Ectodermal cell (in vitro differentiated cells): ENCODE measurements around the gene TBC1D22A.

Experiments
- H3K27ac ChIP-seq: 2 replicates; pipeline ENCODE4 v1.7.0; 2013; ENCODE audit warnings: mild to moderate bottlenecking, low read depth, low read length; ENCODE audit not compliant: insufficient read depth, poor library complexity, severe bottlenecking
- H3K27me3 ChIP-seq: 2 replicates; pipeline ENCODE4 v1.7.0; 2013; ENCODE audit warnings: mild to moderate bottlenecking, low read length; ENCODE audit not compliant: insufficient read depth, control insufficient read depth, poor library complexity, severe bottlenecking
- H3K36me3 ChIP-seq: one replicate; pipeline ENCODE4 v1.7.0; 2013; ENCODE audit warnings: low read length; ENCODE audit not compliant: control insufficient read depth, insufficient read depth
- H3K4me1 ChIP-seq: one replicate; pipeline ENCODE4 v1.7.0; 2013; ENCODE audit warnings: low read length; ENCODE audit not compliant: control insufficient read depth, insufficient read depth
- H3K4me3 ChIP-seq: 2 replicates; pipeline ENCODE4 v1.7.0; 2013; ENCODE audit warnings: low read depth, low read length, control low read depth; ENCODE audit not compliant: insufficient read depth
- H3K9me3 ChIP-seq: 2 replicates; pipeline ENCODE4 v1.7.0; 2013; ENCODE audit warnings: mild to moderate bottlenecking, low read length, moderate library complexity; ENCODE audit not compliant: control insufficient read depth
- whole genome bisulfite sequencing, 2 experiments: methylation state at CpG; one replicate each; pipeline ENCODE4 v1.1.7; 2013; ENCODE audit warnings: missing lambda C conversion rate in 2 of 2; 5-methylcytosine and 5-hydroxymethylcytosine counted together

TBC1D22A gene

GRCh38 chr22:47035425-47035881, 273.0 kb downstream of the TBC1D22A start:
- WGBS, 2 experiments: 92% methylated on average over 11 of the region's 11 CpGs
- Histone ChIP-seq H3K27me3 (no peaks in the 10 kb centered on the region), H3K9me3 (no peaks in the 10 kb centered on the region), H3K36me3 (no peaks in the 10 kb centered on the region), H3K4me3 (no peak overlapping the region), H3K27ac (no peak overlapping the region), H3K4me1 (peaks cover 16% of the 10 kb centered on the region)

DNA sequence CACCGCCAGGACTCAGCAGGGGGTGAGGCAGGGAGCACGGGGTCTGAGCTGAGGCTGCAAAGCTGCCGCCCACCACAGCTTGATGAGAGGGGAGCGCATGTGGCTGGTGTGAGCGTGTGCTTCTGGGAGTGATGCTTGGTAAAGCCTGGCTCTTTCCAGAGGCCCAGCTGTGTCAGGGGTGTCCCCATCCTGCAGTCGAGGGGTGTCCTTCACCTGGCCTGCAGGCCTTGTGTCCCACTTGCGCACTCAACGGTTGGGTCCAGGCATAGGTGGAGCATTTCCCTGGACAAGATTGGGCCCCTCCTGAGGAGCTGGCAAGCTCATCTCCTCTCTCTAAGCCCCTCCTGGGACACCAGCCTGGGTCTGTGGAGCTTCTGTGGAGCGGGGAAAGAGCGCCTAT, 273.9 kb downstream of the TBC1D22A start:
- Histone ChIP-seq H3K27ac (no peak overlapping the region), H3K4me3 (no peak overlapping the region), H3K36me3 (no peaks in the 10 kb centered on the region), H3K4me1 (peaks cover 16% of the 10 kb centered on the region), H3K9me3 (no peaks in the 10 kb centered on the region), H3K27me3 (no peaks in the 10 kb centered on the region)
- WGBS, 2 experiments: 84 to 90% methylated on average over 10 of the region's 10 CpGs

DNA sequence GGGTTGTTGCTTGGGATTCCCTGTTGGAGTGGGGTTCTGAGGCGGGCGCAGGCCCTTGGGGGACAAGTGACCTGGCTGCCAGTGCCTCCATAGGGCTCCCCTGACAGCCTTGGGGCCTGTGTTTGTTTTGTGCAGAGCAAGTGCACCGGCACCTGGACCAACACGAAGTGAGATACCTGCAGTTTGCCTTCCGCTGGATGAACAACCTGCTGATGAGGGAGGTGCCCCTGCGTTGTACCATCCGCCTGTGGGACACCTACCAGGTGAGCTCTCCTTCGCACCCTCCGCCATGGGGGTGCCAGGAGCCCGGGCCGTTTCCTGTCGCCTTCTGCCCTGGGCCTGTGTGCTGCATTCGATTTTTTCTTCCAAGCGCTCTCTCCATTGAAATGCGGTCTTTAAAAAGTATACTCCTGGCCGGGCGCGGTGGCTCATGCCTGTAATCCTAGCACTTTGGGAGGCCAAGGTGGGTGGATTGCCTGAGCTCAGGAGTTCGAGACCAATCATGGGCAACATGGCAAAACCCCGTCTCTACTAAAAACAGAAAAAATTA, 274.6 kb downstream of the TBC1D22A start:
- H3K4me3 ChIP-seq: no peak overlapping the region
- H3K4me1 ChIP-seq: peaks cover 16% of the 10 kb centered on the region
- no peaks in the 10 kb centered on the region for H3K9me3 ChIP-seq
- no peaks in the 10 kb centered on the region for H3K27me3 ChIP-seq
- no peak overlapping the region for H3K27ac ChIP-seq
- WGBS, 2 experiments: 93 to 95% methylated on average over 20 of the region's 20 CpGs
- H3K36me3 ChIP-seq: no peaks in the 10 kb centered on the region

GRCh38 chr22:47038206-47038835, 275.9 kb downstream of the TBC1D22A start:
- 89 to 90% methylated on average over 18 of the region's 18 CpGs for WGBS, 2 experiments
- Histone ChIP-seq H3K27me3 (no peaks in the 10 kb centered on the region), H3K4me1 (peaks cover 16% of the 10 kb centered on the region), H3K9me3 (no peaks in the 10 kb centered on the region), H3K4me3 (no peak overlapping the region), H3K27ac (no peak overlapping the region), H3K36me3 (no peaks in the 10 kb centered on the region)

DNA sequence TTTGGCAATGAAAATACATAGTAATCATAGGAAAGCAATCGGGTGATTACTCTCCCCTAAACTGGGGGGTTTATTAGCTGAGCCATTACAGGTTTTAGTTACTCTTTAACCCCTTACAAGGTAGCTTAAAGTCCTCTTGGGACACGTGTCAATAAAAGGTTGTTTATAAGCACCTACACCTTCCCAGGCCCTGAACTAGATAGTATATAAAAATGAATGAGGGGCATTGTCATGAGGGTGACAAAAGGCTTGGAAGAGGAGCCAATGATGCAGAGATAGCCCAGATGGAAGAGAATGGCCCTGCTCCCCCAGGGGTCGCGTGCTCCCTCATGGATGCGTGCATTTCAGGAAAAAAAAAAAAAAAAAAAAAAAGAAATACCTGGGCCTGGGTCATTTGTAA, 276.9 kb downstream of the TBC1D22A start:
- Histone ChIP-seq H3K4me1 (peaks cover 16% of the 10 kb centered on the region), H3K27ac (no peak overlapping the region), H3K36me3 (no peaks in the 10 kb centered on the region), H3K27me3 (no peaks in the 10 kb centered on the region), H3K4me3 (no peak overlapping the region), H3K9me3 (no peaks in the 10 kb centered on the region)
- WGBS, 2 experiments: 95 to 97% methylated on average over 4 to 5 of the region's 5 CpGs

DNA sequence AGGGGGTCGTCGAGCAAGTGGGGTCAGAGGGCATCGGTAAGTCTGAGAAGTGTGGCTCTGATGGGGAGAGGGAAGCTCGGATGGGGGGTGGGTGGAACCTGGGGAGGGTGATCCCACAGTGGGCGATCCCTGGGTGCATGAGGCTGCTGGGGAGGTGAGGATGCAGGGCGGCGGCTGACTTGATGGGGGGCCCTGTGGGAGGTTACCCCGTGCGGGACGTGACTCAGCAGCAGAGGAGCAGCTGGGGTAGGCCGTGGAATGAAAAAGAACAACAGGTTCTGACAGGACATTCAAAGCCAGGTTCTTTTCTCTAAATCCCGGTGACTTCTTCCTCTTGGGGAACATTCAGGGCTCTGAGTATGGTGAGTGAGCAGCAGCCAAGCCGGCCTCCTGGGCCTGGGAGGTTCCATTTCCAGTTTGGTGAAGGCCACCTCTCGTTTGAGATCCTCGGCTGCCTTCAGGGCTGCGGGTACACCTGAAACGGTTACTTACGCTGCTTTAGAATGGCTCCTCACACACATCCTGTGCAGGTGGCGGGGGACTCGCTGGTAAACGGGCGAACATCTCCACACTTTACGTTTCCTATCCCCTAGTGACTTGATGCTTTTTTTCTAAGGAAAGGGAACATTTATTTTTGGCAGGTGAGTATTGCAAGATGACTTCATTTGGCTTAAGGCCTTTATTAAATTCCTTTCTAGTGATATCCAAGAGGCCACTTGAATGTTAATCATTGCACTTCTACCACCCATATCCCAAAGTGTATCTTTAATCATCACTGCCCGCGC, 278.2 kb downstream of the TBC1D22A start:
- H3K4me3 ChIP-seq: no peak overlapping the region
- WGBS, 2 experiments: 94% methylated on average over 25 of the region's 25 CpGs

DNA sequence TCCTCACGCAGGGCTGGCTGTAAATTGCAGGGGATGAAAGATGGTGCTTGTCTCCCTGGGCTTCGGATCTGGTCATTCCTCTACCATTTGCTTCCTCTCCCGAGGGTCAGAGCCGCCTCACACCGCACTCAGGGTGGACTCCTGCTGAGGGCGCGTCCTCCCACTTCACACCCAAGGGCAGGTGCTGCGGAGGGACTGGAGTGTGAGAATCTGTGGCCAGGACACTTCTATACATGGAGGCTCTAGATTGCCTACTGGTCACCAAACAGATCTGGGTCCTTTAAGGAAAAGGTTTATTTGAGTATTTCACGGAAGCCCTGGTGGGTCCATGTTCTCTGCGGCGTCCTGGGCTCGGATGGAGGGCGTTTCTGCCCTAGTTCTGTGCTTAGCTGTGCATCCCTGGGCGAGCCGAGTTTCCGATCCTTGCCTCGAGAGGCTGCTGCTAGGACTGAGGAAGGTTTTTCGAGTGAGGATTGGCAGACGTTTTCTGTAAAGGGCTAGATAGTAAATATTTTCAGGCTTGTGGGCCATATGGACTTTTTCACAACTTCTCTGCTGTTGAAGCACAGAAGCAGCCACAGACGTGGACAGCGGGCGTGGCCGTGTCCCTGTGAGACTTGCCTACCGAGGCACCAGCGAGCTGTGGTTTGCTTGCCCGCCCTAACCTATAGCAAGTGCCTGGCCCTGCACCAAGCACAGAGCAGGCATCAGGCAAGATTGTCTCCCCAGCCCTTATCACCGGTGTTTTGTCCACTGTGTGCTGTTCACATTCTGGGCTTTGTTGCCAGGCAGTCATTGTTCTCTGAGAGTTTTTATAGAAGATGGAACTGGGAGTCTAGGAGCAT, 279.0 kb downstream of the TBC1D22A start:
- H3K36me3 ChIP-seq: no peaks in the 10 kb centered on the region
- H3K27ac ChIP-seq: no peak overlapping the region
- H3K4me1 ChIP-seq: peaks cover 9% of the 10 kb centered on the region
- H3K27me3 ChIP-seq: no peaks in the 10 kb centered on the region
- WGBS, 2 experiments: 95 to 96% methylated on average over 27 of the region's 27 CpGs
- no peak overlapping the region for H3K4me3 ChIP-seq
- H3K9me3 ChIP-seq: no peaks in the 10 kb centered on the region

More for the DNA sequence above, 278.2 kb downstream of the TBC1D22A start:
- Histone ChIP-seq H3K4me1 (peaks cover 11% of the 10 kb centered on the region), H3K27me3 (no peaks in the 10 kb centered on the region), H3K27ac (no peak overlapping the region), H3K9me3 (no peaks in the 10 kb centered on the region), H3K36me3 (no peaks in the 10 kb centered on the region)

DNA sequence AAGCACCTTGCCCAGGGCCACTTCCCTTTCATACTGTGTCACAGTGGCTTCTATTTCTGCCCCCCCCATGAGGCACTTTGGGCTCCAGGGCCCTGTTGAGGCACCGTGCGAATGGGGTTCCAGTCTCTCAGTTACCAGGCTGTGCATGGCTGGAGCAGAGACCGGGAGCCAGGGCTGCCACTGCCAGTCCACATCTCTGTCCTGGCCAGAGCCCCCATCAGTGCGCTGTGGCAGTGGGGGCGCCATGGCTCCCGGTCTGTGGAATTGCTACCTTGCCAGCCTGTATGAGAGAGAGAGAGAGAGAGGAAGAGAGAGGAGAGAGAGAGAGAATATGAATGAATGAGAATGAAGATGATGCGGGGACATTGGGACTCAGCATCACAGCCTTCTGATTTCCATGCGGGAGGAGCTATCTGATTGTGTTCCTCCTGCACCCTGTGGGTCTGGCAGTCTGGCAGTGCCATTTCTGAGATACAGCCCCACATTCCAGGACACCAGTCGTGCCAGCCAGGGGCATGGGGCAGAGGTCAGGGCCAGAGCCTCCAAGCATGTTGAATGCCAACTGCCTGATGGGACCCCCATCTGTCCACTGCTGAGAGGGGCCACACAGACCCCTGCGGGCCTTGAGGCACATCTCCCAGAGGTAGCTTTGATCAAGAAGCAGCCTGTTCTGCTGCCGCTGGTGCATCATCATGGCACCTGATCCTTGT, 279.8 kb downstream of the TBC1D22A start:
- WGBS, 2 experiments: 94 to 95% methylated on average over 11 of the region's 11 CpGs
- peaks cover 9% of the 10 kb centered on the region for H3K4me1 ChIP-seq
- H3K27me3 ChIP-seq: no peaks in the 10 kb centered on the region
- no peaks in the 10 kb centered on the region for H3K36me3 ChIP-seq
- H3K9me3 ChIP-seq: no peaks in the 10 kb centered on the region
- H3K27ac ChIP-seq: no peak overlapping the region
- no peak overlapping the region for H3K4me3 ChIP-seq

GRCh38 chr22:47042861-47043496, 280.5 kb downstream of the TBC1D22A start:
- Histone ChIP-seq H3K36me3 (no peaks in the 10 kb centered on the region), H3K9me3 (no peaks in the 10 kb centered on the region), H3K4me3 (no peak overlapping the region), H3K27me3 (no peaks in the 10 kb centered on the region), H3K4me1 (peaks cover 7% of the 10 kb centered on the region), H3K27ac (no peak overlapping the region)
- WGBS, 2 experiments: 94% methylated on average over 18 of the region's 18 CpGs
